Prostate gland (tissue), 2 donors: Measurements from ENCODE around the gene UBASH3B.

Experiments
- CTCF ChIP-seq, 4 experiments: fragments of 200-600 bp in 2 of 4; fragments of 450-650 bp in 2 of 4; sonication (generic) in 2 of 4; IDR thresholded peaks; 1 replicate in 3 of 4; 2 replicates in 1 of 4; pipeline ENCODE4 v1.5.1; 2016 to 2019; ENCODE audit warnings: antibody characterized with exemption in 4 of 4, mild to moderate bottlenecking in 2 of 4, moderate library complexity in 2 of 4
- POLR2AphosphoS5 ChIP-seq: sonication (generic); formaldehyde crosslinking; IDR thresholded peaks from one replicate; pipeline ENCODE4 v1.6.1; 2017; ENCODE audit warnings: antibody characterized with exemption

GRCh38 chr11:122809866-122810265 lies 154.3 kb downstream of the UBASH3B start:
- no peak for TF ChIP-seq CTCF (IDR thresholded peaks at IDR 0.05)
- TF ChIP-seq POLR2AphosphoS5: no peak
